HepG2 (cell line): ENCODE measurements around the gene STIM1. TPM values are rescaled to one million over a fixed set of nuclear protein-coding genes. Genes with fewer than 3 reads are reported as not detected.
A peak's percentile ranks its signal among the peaks of the same experiment; 100 is the strongest.

ENCODE experiments used
- ASH2L ChIP-seq: fragments of 300-600, 200-600 bp; sonication (generic); IDR thresholded peaks from 2 replicates; pipeline ENCODE4 v1.7.0; 2017; ENCODE audit warnings: low read depth, mild to moderate bottlenecking, moderate library complexity, mixed read lengths, low read length; ENCODE audit not compliant: insufficient read length
- BCL6 ChIP-seq: IDR thresholded peaks from 2 replicates; pipeline ENCODE4 v1.6.1; 2016; ENCODE audit warnings: missing genetic modification reagents, missing compliant biosample characterization
- BRD4 ChIP-seq: sonication (generic); formaldehyde crosslinking; IDR thresholded peaks from 2 replicates; pipeline ENCODE4 v1.4.0; 2020; ENCODE audit warnings: missing genetic modification reagents
- CBFB ChIP-seq: sonication (generic); formaldehyde crosslinking; IDR thresholded peaks from 2 replicates; pipeline ENCODE4 v1.4.0; 2020; ENCODE audit warnings: missing genetic modification reagents
- CBX1 ChIP-seq: IDR thresholded peaks from one replicate; pipeline ENCODE4 v1.6.1; 2016; ENCODE audit warnings: antibody characterized with exemption, low read depth
- ELF4 ChIP-seq: sonication (generic); formaldehyde crosslinking; IDR thresholded peaks from 2 replicates; pipeline ENCODE4 v1.5.0; 2020; ENCODE audit warnings: missing genetic modification reagents, mild to moderate bottlenecking, moderate library complexity, borderline replicate concordance
- ETV6 ChIP-seq: sonication (generic); formaldehyde crosslinking; conservative IDR thresholded peaks from 2 replicates; pipeline ENCODE4 v1.4.0; 2020; ENCODE audit warnings: missing genetic modification reagents
- EZH2 ChIP-seq: conservative IDR thresholded peaks from 2 replicates; pipeline ENCODE4 v1.6.1; 2012; ENCODE audit warnings: mild to moderate bottlenecking, low read depth, low read length, moderate library complexity
- FIP1L1 ChIP-seq: fragments of 200-400 bp; formaldehyde crosslinking; IDR thresholded peaks from 2 replicates; pipeline ENCODE4 v1.6.1; 2018; ENCODE audit warnings: low read depth, mild to moderate bottlenecking, low read length, moderate library complexity, borderline replicate concordance; ENCODE audit not compliant: insufficient read depth
- FOXK1 ChIP-seq: sonication (generic); formaldehyde crosslinking; IDR thresholded peaks from 2 replicates; pipeline ENCODE4 v1.4.0; 2020; ENCODE audit warnings: low read depth, missing genetic modification reagents, borderline replicate concordance
- HOMEZ ChIP-seq: IDR thresholded peaks from 2 replicates; pipeline ENCODE4 v1.6.1; 2016; ENCODE audit warnings: low read depth
- KLF15 ChIP-seq: sonication (generic); formaldehyde crosslinking; IDR thresholded peaks from 2 replicates; pipeline ENCODE4 v1.8.1; 2023; ENCODE audit warnings: borderline replicate concordance, mild to moderate bottlenecking, inconsistent platforms, missing genetic modification reagents, mixed read lengths
- MZF1 ChIP-seq: sonication (generic); formaldehyde crosslinking; IDR thresholded peaks from 2 replicates; pipeline ENCODE4 v1.8.1; 2023; ENCODE audit warnings: mild to moderate bottlenecking, missing genetic modification reagents, borderline replicate concordance
- NFKBIZ ChIP-seq: IDR thresholded peaks from 2 replicates; pipeline ENCODE4 v1.6.1; 2018; ENCODE audit warnings: missing genetic modification reagents, missing compliant biosample characterization
- POLR2A ChIP-seq, 2 experiments: IDR thresholded peaks; 2 replicates each; pipeline ENCODE4 v1.6.1; 2011; ENCODE audit warnings: low read depth in 2 of 2, low read length in 2 of 2, mild to moderate bottlenecking in 1 of 2, moderate library complexity in 1 of 2; ENCODE audit not compliant: insufficient read depth in 1 of 2
- RFXAP ChIP-seq: sonication (generic); formaldehyde crosslinking; IDR thresholded peaks from 2 replicates; pipeline ENCODE4 v1.4.0; 2020; ENCODE audit warnings: missing genetic modification reagents, borderline replicate concordance
- SAP130 ChIP-seq: IDR thresholded peaks from 2 replicates; pipeline ENCODE4 v1.6.1; 2016; ENCODE audit warnings: low read depth
- SOX5 ChIP-seq: IDR thresholded peaks from 2 replicates; pipeline ENCODE4 v1.6.1; 2016; ENCODE audit warnings: borderline replicate concordance
- SP140L ChIP-seq: sonication (generic); formaldehyde crosslinking; IDR thresholded peaks from 2 replicates; pipeline ENCODE4 v1.4.0; 2020; ENCODE audit warnings: missing genetic modification reagents, borderline replicate concordance
- ZNF160 ChIP-seq: sonication (generic); formaldehyde crosslinking; IDR thresholded peaks from 2 replicates; pipeline ENCODE4 v1.8.0; 2022; ENCODE audit warnings: mild to moderate bottlenecking, inconsistent platforms, missing genetic modification reagents
- ZNF282 ChIP-seq: fragments of 450-650 bp; IDR thresholded peaks from 2 replicates; pipeline ENCODE4 v1.6.1; 2018; ENCODE audit not compliant: partially characterized antibody
- ZNF616 ChIP-seq: sonication (generic); formaldehyde crosslinking; IDR thresholded peaks from 2 replicates; pipeline ENCODE4 v1.5.0; 2020; ENCODE audit warnings: low read depth, mild to moderate bottlenecking, missing genetic modification reagents
- polyA plus RNA-seq, 8 experiments: library from polyadenylated mRNA; depleted of rRNA in 3 of 8; stranded (reverse) in 7 of 8; unstranded in 1 of 8; fragments of >200 nt; fragmentation: Illumina TruSeq in 4 of 8; extraction: Trizol in 4 of 8; gene quantifications; 2 replicates each; pipeline versions ENCODE4 v1.2.1 to v1.2.3, GENCODE V29; 2011 to 2016; ENCODE audit warnings: low read depth in 4 of 8, missing spikeins in 1 of 8, mixed read lengths in 1 of 8; ENCODE audit not compliant: insufficient read depth in 1 of 8
- total RNA-seq, 5 experiments: library from RNA; depleted of rRNA; stranded (reverse); fragments of >200 nt; fragmentation: Illumina TruSeq; extraction: Trizol; gene quantifications; 2 replicates each; pipeline ENCODE4 v1.2.3, GENCODE V29; 2016; ENCODE audit warnings: low read depth in 1 of 5
- TF ChIP-seq, protein P1 (sequence below): sonication (generic); formaldehyde crosslinking; IDR thresholded peaks from 2 replicates; pipeline ENCODE4 v1.5.0; 2020; ENCODE audit warnings: mild to moderate bottlenecking, low read depth, missing genetic modification reagents, borderline replicate concordance
- TF ChIP-seq, protein P2 (sequence below): sonication (generic); formaldehyde crosslinking; IDR thresholded peaks from 2 replicates; pipeline ENCODE4 v1.4.0; 2020; ENCODE audit warnings: mild to moderate bottlenecking, low read depth, missing genetic modification reagents
- TF ChIP-seq, protein P3 (sequence below): IDR thresholded peaks from 2 replicates; pipeline ENCODE4 v1.6.1; 2016; ENCODE audit warnings: missing compliant biosample characterization, missing genetic modification reagents, borderline replicate concordance
- TF ChIP-seq, protein P4 (sequence below): IDR thresholded peaks from 2 replicates; pipeline ENCODE4 v1.6.1; 2012; ENCODE audit warnings: low read depth, low read length, improper control_type of control experiment

Gene STIM1
- total and polyA plus RNA-seq, 2 of the 13 experiments (the other 11 are each of a cell fraction or from before 2014, with no cell fraction given), result 19.2 to 28.5 TPM

- TF ChIP-seq, protein P1, sequence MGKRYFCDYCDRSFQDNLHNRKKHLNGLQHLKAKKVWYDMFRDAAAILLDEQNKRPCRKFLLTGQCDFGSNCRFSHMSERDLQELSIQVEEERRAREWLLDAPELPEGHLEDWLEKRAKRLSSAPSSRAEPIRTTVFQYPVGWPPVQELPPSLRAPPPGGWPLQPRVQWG (CRISPR knock-in tag), result no peak
- 0 out of 2 replicates have a peak, but pooled peaks have one; percentile 47 for TF ChIP-seq HOMEZ
- peak; percentile 86 for TF ChIP-seq ASH2L
- no peak for TF ChIP-seq ETV6
- peak; percentile 77 for TF ChIP-seq SAP130 (CRISPR knock-in tag)
- no peak for TF ChIP-seq CBX1
- no peak for TF ChIP-seq ZNF616 (CRISPR knock-in tag)
- TF ChIP-seq POLR2A (IDR thresholded peaks at IDR 0.05; ENCODE audit: insufficient read depth in 1 of 2, low read depth in 2 of 2, low read length in 2 of 2), result no peak
- TF ChIP-seq EZH2, result no peak
- no peak for TF ChIP-seq FIP1L1
- 0 out of 2 replicates have a peak, but pooled peaks have one; percentile 51 for TF ChIP-seq RFXAP (CRISPR knock-in tag)
- TF ChIP-seq BCL6 (CRISPR knock-in tag), result peak; percentile 97
- TF ChIP-seq, protein P2, sequence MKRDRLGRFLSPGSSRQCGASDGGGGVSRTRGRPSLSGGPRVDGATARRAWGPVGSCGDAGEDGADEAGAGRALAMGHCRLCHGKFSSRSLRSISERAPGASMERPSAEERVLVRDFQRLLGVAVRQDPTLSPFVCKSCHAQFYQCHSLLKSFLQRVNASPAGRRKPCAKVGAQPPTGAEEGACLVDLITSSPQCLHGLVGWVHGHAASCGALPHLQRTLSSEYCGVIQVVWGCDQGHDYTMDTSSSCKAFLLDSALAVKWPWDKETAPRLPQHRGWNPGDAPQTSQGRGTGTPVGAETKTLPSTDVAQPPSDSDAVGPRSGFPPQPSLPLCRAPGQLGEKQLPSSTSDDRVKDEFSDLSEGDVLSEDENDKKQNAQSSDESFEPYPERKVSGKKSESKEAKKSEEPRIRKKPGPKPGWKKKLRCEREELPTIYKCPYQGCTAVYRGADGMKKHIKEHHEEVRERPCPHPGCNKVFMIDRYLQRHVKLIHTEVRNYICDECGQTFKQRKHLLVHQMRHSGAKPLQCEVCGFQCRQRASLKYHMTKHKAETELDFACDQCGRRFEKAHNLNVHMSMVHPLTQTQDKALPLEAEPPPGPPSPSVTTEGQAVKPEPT (CRISPR knock-in tag), result no peak
- TF ChIP-seq SP140L (CRISPR knock-in tag), result no peak
- TF ChIP-seq BRD4 (CRISPR knock-in tag), result no peak
- TF ChIP-seq FOXK1 (CRISPR knock-in tag), result peak; percentile 76
- peak; percentile 36; the same call in 1 of the 2 replicates for TF ChIP-seq SOX5 (CRISPR knock-in tag)
- no peak for TF ChIP-seq CBFB (CRISPR knock-in tag)
- TF ChIP-seq ELF4, result no peak
- TF ChIP-seq, protein P3, sequence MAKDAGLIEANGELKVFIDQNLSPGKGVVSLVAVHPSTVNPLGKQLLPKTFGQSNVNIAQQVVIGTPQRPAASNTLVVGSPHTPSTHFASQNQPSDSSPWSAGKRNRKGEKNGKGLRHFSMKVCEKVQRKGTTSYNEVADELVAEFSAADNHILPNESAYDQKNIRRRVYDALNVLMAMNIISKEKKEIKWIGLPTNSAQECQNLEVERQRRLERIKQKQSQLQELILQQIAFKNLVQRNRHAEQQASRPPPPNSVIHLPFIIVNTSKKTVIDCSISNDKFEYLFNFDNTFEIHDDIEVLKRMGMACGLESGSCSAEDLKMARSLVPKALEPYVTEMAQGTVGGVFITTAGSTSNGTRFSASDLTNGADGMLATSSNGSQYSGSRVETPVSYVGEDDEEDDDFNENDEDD, result peak; percentile 23; the same call in 1 of the 2 replicates
- TF ChIP-seq ZNF160 (CRISPR knock-in tag), result no peak
- no peak for TF ChIP-seq MZF1 (CRISPR knock-in tag)
- TF ChIP-seq ZNF282, result no peak
- TF ChIP-seq, protein P4, sequence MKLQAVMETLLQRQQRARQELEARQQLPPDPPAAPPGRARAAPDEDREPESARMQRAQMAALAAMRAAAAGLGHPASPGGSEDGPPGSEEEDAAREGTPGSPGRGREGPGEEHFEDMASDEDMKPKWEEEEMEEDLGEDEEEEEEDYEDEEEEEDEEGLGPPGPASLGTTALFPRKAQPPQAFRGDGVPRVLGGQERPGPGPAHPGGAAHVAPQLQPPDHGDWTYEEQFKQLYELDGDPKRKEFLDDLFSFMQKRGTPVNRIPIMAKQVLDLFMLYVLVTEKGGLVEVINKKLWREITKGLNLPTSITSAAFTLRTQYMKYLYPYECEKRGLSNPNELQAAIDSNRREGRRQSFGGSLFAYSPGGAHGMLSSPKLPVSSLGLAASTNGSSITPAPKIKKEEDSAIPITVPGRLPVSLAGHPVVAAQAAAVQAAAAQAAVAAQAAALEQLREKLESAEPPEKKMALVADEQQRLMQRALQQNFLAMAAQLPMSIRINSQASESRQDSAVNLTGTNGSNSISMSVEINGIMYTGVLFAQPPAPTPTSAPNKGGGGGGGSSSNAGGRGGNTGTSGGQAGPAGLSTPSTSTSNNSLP, result peak; percentile 53; the same call in 1 of the 2 replicates
- TF ChIP-seq NFKBIZ (CRISPR knock-in tag), result no peak
- TF ChIP-seq KLF15 (CRISPR knock-in tag), result no peak
These were observed 77.7 kb downstream of the STIM1 start (continued) for GRCh38 chr11:3933165-3933628.
